NCI-H1930 (cell line): ENCODE measurements around the gene UBE3B.

Experiments used
- DNase-seq, 2 experiments: peaks; one replicate each; lab custom pipeline; 2025; lab: John Stamatoyannopoulos, UW

Gene UBE3B

DNA sequence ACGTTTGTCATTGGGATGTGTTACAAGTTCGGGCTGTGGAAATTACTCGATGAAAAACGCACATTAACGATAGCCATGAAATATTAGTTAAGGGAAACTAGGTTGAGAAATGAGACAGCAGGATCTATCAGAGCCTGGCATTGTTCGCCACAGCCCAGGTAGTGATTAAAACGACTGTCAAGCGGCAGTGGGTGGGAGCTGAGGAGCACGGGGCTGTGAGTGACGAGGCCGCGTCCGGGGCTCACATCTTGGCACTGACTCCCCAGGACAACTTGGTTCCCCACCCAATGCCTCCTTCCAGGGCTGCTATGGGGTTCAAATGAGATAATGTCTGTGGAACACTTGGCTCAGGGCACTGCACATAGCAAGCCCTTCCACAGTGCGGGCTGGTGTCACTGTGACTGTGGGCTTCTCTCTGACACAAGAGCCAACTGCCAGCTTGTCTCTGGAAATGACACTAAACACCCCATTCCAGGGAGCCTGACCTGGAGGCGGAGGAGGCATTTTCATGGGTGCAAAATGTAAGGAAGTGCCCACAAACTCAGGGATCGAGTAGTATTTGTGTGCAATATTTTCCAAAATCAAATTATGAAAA lies 76.6 kb downstream of the UBE3B start:
- DNase-seq = no peak

DNA sequence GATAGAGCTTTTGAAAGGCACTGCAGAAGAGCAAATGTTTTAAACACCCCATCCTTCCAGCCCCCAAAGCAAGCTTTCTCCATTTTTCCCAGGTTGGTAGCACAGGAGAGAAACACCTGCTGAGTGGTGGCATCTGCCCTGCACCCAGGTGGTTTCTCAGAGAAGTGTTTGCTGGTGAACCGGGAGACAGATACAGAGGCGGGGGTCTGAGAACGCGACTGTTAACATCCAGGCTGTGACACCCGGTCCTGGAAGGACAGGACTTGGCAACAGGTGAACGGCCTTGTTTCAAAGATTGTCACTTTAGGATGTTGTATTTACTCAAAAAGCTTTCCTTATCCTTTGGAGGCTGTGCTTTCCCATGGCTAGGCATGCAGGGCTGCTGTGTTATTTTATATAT lies 77.3 kb downstream of the UBE3B start:
- no peak for DNase-seq

DNA sequence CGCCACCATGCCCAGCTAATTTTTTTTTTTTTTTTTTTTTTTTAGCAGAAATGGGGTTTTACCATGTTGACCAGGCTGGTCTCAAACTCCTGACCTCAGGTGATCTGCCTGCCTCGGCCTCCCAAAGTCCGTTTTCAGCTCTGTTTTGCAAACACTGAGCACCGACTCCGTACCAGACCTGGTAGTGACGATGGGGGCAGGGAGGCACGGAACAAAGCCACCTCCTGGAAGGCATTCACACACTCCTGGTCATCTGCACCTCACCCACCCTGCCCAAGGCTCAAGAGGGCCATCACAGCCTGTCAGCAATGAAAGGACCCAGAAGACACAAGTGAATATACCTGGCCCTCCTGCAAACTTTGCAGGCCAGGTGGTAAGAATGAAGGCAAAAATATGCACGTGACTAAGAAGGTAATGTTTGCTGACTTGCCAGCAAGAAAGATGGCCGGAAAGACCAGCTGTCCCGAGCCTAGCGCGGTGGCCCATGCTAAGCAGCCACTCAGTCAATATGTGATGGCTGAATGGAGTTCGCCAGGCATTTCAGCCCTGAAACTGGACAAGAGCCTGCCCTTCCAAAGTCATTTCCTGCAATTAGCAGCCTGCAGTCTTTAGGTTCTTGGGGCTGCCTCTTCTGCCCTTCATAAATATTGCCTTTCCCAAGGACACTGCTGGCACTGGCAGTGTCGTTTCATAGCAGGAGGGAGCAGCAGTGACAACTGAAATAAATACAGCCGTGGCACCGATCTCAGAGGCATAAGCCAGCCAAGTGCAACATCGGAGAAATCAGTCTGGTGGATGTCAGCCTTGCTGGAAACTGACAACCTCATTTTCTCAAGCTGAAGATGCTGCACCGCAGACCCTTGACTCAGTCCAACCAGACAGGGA lies 78.2 kb downstream of the UBE3B start:
- no peak for DNase-seq

DNA sequence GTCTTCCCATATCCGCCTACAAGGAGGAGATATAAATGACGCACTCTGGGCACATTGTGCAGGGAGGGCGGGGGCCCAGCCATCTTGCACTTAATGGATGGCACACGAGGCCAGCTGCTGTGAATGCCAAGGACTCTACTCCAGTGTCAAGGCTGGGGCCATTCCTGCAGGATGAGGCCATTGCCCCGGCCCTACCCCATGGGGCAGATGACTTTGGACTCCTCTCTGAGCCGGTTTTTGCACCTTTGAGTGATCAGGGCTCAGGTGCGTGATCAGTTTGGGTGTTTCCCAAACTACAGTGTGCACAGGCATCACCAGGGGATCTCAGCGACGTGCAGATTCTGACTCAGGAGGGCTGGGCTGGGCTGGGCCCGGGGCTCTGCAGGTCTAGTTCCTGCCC lies 79.8 kb downstream of the UBE3B start:
- no peak for DNase-seq

DNA sequence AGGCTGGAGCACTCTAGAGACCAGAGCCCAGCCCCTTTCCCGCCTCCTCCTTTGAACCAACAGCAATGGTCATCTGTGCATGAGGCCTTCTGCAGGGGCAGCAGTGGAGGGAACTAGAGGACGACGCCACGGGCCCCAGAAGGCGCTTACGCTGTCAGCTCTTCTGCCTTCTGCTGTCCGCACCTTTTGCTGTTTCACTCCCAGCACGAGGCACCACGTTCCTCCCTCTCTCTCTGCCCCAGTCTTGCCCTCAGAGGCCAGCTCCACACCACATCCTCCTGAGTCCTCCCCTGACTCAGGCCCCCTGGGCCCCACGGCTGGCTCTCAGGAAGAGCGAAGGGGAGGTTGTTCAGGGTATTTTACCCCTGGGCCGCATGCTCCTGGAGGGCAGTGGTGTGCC lies 80.4 kb downstream of the UBE3B start:
- DNase-seq = no peak

DNA sequence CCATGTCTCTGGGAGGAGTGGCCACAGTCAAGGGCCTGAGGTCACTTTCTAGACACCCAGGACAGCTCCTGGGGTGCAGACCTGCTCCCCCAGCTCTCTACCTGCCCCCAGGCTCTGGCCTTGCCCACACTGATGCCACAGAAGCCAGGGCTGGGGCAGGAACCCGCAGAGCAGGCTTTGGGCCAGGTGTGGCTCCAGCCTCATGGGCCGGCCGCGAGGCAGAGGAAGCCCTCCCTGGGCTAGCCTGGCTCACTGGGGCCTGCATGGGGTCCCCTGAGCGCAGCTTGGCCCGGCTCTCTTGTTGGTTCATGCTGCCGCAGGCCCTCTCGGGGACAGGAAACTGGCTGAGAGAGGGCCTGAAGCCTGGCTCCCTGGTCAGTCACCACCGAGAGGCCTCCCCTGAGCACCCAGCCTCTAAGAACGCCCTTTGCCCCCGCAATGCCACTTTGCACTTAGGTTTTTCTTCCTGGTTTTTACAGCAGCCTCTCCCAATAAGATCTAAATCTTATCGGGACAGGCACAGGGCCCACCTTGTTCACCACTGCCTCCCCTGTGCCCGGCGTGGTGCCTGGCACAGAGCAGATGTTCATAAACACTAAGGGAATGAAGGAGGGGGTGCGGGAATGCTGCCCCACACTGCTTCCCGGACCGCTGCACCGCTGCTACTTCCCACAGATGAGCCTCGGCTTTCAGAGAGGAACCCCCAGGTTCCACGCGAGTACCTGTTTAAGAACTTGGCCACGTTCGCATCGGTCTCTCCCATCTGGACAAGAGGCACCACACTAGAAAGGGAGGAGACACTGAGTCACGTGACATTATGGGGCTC lies 81.2 kb downstream of the UBE3B start:
- DNase-seq = no peak

DNA sequence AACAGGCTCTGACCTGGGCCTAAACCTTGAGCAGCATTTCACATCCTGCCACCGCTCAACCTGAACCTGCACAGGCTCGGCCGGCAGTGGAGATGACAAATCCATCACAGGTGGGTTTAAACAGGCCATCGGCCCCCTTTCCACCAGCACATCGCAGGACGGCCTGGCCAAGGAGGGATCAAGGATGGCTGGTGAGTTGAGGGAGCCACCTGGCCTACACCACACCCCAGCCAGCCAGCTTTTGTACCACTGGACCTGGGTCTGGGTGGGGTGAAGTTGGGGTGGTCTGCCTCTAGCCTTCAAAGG lies 81.7 kb downstream of the UBE3B start:
- no peak for DNase-seq

DNA sequence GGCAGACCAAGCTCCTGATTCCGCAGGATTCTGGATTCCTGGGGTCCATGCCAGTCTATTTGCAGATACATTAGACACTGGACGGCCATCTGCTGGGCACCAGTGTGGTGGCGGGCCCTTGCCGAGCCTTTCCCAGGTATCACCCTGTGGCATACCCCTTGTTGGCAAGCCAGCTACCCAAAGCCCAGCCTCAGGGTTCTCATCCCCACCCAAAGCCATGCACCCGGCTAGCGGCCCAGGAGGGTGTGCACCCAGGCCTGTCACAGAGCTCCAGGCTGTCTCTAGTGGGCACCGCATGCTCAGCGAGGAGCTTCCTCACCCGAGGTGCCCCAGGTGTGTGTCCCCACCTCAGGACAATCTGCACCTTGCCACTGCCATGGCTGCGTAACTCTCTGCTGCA lies 82.2 kb downstream of the UBE3B start:
- no peak for DNase-seq

DNA sequence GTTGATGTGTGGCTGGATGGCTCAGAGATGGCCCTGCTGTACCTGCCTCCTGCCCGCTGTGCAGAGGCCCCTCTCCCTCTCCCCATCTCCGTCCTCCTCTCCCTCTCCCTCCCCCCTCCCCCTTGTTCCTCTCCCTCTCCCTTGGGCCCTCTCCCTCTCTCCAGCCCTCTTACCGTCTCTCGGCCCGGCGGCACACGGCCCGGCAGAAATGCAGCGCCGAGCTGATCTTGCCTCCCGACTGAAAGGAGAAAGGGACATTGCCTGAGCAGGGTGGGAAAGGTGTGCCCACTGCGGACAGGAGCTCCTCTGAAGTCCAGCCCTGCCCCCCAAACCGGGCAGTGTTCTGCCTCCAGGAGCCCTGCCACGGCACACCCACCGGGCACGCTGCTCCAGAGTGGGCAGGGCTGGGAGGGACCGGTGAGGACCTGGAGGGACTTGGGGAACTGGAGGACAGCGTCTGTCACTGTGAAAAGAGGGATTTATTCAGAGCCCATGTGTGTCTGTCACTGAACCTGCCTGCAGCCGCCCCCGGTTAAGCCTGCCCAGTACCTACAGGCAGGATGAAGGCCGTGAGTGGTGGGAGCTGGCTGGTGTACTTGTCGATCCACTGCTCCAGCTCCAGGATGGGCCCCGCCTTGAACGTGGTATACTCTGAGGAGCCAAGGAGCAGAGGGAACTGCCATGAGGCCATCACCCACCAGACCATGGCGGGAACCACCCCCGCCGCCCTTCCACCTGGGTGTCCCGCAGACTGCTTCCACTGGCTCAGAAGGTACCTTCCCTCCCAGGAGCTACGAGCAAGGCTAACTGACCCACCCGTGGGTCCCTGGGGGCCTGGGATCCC lies 83.7 kb downstream of the UBE3B start:
- DNase-seq = no peak

DNA sequence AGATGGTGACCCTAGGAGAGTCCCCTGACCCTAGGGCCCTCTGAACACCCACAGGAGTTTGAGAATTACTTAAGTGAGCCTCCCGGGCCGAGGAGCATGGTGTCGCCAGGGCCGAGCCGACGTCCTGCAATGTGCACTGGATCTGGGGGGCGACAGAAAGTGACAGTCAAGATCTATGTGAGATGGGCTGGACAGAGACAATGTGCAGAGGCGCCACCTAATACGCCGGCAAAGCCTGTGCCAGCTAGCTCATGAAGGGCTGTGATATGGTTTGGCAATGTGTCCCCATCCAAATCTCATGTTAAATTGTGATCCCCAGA lies 84.2 kb downstream of the UBE3B start:
- DNase-seq = no peak

DNA sequence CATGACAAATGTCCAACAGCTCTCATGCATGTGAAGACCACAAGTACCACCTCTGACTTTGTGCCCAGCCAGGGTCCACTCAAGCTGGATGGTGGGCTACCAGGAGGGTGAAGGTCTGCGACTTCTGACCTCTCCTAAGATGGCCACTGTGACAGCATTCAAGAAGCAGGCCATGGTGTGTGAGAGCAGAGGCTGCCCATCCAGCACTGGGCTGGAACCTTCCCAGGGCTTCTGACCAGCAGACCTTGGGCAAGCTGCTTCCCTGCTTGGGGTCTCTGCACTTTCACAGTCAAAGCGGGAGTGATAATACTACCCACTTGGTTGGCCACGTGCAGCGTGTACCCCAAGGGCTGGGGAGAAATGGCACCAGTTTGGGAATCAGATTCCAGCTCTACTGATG lies 85.4 kb downstream of the UBE3B start:
- no peak for DNase-seq

DNA sequence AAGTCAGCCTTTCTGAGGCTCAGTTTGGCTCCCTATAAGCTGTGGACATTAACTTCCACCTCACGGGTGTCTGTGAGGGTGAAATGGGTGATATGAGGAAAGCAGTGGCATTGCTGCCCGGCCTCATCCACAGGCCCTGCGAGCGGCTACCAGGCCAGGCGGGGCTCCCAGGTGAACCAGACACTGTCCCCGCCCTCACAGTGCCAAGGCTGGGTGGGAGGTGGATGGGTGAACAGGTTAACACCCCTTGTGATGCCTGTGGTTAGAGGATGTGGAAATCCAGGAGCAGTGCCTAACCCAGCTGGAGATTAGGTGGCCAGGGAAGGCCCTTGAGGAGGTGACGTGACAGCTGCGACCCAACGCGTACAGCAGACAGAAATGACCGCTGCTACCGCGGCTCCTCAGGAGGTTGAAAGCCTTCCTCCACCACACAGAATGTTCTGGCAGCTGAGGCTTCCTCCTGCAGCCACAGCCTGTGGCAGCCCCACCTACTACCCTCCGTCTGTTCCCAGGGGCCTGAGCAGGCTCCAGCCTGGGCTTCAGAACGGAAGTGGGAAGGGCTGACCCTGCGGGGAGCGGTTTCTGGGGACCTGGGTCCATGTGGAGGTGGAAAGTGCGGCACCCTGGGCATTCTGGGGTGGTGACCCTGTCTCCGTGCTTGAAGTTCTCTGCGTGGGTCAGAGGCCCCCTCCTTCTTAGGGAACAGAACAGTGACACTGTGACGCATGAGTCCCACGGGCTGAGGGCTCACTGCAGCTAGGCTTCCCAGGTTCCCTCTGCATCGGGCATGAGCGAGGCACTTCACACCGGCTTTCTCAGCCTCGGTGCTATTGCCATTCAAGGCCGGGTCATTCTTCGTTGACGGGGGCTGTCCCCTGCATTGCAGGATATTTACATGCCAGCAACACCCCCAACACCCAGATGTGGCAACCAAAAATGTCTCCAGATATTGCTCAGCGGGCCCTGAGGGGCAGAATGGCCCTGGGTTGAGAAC lies 86.2 kb downstream of the UBE3B start:
- DNase-seq = no peak

DNA sequence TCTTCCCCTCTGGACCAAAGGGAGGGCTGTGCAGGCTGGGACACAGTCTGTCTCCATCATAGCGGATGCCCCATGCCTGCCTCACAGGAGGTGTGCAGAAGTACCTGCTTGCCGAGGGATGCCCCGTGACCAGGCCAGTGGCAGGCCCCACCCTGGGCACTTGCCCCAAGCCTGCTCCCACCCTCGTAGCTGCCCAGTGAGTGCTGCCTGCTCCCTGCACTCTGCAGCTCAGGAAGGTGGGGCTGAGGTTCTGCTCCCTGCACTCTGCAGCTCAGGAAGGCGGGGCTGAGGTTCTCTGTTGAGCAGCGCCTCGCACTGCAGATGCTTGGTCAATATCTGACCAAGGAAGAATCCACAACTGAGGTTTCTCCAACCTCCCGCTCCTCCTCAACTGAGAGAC lies 89.0 kb downstream of the UBE3B start:
- DNase-seq = no peak

DNA sequence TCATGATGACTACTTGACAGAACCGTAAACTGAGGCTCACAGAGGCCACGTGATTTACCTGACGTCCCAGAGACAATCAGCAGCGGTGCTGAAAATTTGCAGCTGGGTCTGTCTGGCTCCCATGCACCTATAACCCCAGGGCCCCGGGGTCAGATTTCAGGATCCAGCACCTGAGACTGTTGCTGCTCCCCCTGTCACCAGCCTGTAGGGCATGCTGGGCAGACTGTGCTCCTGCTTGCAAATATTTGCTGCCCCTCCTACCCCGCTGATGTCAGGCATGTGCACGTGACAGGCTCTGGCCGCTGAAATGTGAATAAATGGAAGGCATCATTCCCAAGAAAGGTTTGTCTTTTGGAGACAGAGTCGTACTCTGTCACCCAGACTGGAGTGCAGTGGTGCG lies 89.9 kb downstream of the UBE3B start:
- DNase-seq = no peak

DNA sequence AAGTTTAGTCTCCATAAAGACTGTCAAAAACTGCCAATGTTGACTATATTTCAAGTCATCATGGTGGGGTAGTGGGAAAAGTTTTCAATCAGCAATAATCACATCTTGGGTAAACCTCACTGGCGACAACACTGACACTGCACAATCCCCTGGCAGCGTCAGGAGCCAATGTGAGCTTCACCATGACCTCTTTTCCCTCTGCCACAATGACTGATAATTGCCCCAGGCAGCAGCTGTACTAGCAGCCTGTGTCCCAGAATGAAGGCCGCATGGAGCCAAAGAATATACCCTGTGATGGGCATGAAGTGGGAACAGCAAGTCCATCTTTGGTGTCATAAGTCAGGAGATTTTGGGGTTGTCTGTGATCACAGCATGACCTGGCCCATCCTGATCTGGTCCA lies 90.5 kb downstream of the UBE3B start:
- no peak for DNase-seq

DNA sequence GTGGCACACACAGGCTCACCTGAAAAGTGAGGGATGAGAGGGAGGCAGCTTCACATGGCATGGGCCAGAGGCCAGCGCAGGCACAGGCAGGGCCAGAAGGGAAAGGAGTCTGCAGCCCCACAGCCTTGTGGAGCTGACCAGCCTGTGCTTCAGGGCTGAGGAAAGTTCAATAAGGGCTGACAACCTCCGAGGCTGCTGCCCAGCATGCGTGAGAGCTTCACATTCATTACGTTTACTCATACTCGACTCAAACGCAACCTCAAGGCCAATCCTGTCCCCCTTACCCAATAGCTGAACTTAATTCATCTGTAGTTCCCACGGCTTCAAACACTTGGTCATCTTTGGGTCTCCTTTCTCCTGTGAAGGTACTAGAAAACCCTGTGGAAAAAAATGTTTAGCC lies 91.1 kb downstream of the UBE3B start:
- no peak for DNase-seq

DNA sequence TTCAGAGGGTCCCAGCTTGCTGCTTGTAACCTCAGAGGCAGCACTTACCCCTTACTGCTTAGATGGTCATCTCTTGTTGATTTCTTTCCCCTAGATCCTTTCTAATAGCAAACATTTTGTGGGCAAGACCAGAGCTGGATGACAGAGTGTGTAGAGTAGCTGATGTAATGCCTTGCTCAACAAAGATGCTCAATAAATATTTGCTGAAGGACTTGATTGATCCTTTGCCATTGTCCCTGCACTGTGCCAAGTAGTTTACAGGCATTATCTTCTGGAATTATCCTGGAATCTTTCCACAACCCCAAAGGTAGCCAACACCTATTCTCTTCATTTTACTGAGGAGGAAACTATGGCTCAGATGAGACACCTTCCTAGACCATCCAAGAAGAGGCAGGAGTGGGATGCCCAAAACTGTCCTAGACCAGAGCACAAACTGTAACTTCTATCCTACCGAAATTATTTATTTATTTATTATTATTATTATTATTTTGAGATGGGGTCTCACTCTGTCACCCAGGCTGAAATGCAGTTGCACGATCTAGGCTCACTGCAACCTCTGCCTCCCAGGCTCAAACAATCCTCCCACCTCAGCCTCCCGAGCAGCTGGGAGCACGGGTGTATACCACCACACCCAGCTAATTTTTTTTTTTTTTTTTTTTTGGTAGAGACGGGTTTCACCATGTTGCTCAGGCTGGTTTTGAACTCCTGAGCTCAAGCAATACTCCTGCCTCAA lies 94.5 kb downstream of the UBE3B start:
- no peak for DNase-seq

DNA sequence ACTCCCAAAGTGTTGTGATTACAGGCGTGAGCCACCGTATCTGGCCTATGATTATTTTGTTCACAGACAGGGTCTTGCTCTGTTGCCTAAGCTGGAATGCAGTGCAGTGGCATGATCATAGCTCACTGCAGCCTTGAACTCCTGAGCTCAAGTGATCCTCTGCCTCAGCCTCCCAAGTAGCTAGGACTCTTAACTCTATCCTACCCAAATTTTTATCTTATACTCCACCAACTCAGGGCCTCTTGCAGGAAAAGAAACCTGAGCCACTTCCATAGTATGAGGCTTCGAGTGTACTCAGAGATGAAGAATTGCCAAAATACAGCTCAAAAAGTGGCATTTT lies 95.0 kb downstream of the UBE3B start:
- DNase-seq = no peak

DNA sequence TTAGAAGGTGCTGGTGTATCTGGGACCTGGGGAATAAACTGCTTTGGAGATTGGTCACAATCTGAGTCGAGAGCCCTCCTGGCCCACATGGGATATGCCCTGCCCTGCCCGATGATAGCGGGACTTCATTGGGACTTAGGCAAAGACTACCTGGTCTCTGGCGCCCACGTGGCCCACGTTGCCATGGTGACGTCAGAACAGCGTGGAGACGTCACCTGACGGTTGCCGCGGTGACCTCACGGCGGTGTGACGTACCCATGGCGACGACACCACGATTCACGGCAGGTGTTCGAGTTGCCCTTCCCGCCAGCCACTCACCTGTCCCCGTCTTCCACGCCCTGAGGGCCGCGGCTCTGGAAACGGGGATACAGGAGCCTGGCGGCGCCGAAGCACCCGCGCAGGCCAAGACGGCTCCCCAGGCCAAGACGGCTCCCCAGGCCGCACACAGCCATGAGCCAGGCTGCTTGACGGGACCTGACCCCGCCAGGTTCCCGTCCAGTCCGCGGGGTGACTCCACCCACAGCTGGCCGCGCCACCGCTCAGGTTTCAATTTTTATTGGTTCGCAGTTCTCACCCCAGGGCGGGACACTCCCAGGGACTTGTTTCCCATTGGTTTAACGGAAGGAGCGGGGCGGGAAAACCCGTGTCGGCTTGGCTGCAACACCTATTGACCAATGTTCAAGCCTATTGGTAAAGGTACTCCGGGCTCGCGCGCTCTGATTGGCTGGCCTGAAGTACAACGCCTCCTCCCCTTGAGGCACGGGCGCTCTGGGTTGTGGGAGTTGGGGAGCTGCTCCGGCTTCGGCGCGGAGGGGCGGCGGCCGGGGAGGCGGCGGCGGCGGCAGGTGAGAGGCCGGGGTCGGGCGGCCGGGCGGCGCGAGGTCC lies 95.8 kb downstream of the UBE3B start, which contains the start of the genes MMAB and MVK:
TSS of gene MMAB (minus strand) at position 476 of the 885 bp plus-strand sequence. CDS start at position 452, 24 bp downstream.
TSS of gene MVK (plus strand) at position 766 of the 885 bp plus-strand sequence. CDS start 1,029 bp downstream, outside the sequence.
- DNase-seq = peak; percentile 98
